ENCODE data around the gene RNF43.

DNA sequence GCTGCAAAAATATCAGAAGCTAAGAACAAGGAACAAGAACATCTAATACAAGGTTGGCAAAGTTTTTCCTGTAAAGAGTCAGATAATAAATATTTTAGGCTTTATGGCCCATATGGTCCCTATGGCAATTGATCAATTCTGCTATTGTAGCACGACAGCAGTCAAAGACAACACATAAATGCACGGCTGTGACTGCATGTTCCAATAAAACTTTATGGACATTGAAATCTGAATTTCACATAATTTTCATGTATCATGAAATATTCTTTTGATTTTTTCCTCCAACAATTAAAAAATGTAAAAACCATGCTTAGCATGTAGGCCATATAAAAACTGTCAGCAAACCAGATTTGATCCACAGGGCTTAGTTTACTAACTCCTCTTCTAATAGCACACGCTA, 10.5 kb upstream of the RNF43 start:
- no peak for TF ChIP-seq POLR2A (IDR thresholded peaks at IDR 0.05)
- TF ChIP-seq, protein P1, sequence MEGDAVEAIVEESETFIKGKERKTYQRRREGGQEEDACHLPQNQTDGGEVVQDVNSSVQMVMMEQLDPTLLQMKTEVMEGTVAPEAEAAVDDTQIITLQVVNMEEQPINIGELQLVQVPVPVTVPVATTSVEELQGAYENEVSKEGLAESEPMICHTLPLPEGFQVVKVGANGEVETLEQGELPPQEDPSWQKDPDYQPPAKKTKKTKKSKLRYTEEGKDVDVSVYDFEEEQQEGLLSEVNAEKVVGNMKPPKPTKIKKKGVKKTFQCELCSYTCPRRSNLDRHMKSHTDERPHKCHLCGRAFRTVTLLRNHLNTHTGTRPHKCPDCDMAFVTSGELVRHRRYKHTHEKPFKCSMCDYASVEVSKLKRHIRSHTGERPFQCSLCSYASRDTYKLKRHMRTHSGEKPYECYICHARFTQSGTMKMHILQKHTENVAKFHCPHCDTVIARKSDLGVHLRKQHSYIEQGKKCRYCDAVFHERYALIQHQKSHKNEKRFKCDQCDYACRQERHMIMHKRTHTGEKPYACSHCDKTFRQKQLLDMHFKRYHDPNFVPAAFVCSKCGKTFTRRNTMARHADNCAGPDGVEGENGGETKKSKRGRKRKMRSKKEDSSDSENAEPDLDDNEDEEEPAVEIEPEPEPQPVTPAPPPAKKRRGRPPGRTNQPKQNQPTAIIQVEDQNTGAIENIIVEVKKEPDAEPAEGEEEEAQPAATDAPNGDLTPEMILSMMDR (IDR thresholded peaks at IDR 0.05): no peak
